Pancreas (tissue), 10 donors: ENCODE measurements around the gene H2BW2. TPM values are rescaled to one million over a fixed set of nuclear protein-coding genes. Genes with fewer than 3 reads are reported as not detected.

Source experiments
- ATAC-seq, 4 donors: fragments of 200-7000 bp; cut with Tn5 transposase; one replicate each; pipeline versions ENCODE4 v1.8.0 to v1.9.1; 2020; ENCODE audit warnings: mild to moderate bottlenecking in 4 of 4, moderate library complexity in 4 of 4
- DNase-seq, 6 donors: peaks; one replicate each; pipeline ENCODE4 v3.0.0-alpha.2; 2020
- FAIRE-seq: peaks from 2 replicates; lab custom pipeline; 2012; peaks lifted over from hg19 to GRCh38; lab: Jason Lieb, UNC
- H3K27ac ChIP-seq, 4 donors: fragments of 200-600 bp; sonication (generic); 1 replicate in 3 of 4; 2 replicates in 1 of 4; pipeline versions ENCODE4 v1.5.0 to v1.8.0; 2020
- H3K27me3 ChIP-seq, 4 donors: fragments of 200-600 bp; one replicate each; pipeline ENCODE4 v1.8.0; 2021
- H3K36me3 ChIP-seq, 3 donors: fragments of 200-600 bp; sonication (generic) in 1 of 3; one replicate each; pipeline versions ENCODE4 v1.5.0 to v1.8.0; 2020 to 2021
- H3K4me1 ChIP-seq, 3 donors: fragments of 200-600 bp; one replicate each; pipeline ENCODE4 v1.8.0; 2021
- H3K4me3 ChIP-seq, 4 donors: fragments of 200-600 bp; sonication (generic) in 2 of 4; one replicate each; pipeline versions ENCODE4 v1.5.0 to v1.8.0; 2020 to 2021
- H3K9me3 ChIP-seq, 4 donors: fragments of 200-600 bp; one replicate each; pipeline ENCODE4 v1.8.0; 2021
- CTCF ChIP-seq, 4 donors: fragments of 200-600 bp; sonication (generic) in 3 of 4; IDR thresholded peaks; one replicate each; pipeline versions ENCODE4 v1.5.0 to v1.8.0; 2021; ENCODE audit warnings: antibody characterized with exemption in 4 of 4
- WGBS, 2 donors: extraction: QIAGEN DNeasy Blood & Tissue Kit; methylation state at CpG; one replicate each; pipeline ENCODE4 v1.1.7; 2013; 5-methylcytosine and 5-hydroxymethylcytosine counted together
- intact Hi-C, 3 donors: fragments of 100-400 bp; cut with DNase I; formaldehyde crosslinking; loops; one replicate each; pipeline versions ENCODE4 v1.11.1 to v1.14.2; 2022
- polyA plus RNA-seq, 2 donors: library from polyadenylated mRNA; stranded (reverse); fragments of 200-250 nt; gene quantifications; one replicate each; pipeline ENCODE4 v1.2.3, GENCODE V29; 2013
- total RNA-seq, 6 donors: library from RNA; stranded (reverse); fragmentation: NEBNext Ultra II Directional in 4 of 6; extraction: Animal tissue kit (Norgen Biotek cat#: 25700) in 4 of 6; gene quantifications; one replicate each; pipeline versions ENCODE4 v1.2.1 to v1.2.4, GENCODE V29; 2021 to 2023
- donor health status: healthy with polysubstance abuse.
- donor health status: DM: no; HTN: no; CAD: no; lungs with moderate emphysema.
- donor health status: DM: no; HTN: no; CAD: no.
- donor health status: control.
- donor health status: control.
- donor health status: Bipolar disorder and iron deficiency.
- donor health status: DM: yes; HTN: yes; CAD: no.
- donor health status: DM: no; HTN: no; CAD: no.
- donor health status: DM: no; HTN: no; CAD: no.
- donor health status: DM: yes; HTN: yes; CAD: no.

Gene H2BW2
- total RNA-seq = not detected
- not detected for polyA plus RNA-seq

- no peak for TF ChIP-seq CTCF (IDR thresholded peaks at IDR 0.05)
- Histone ChIP-seq H3K4me1 (no peaks in the 10 kb centered on the region), H3K27ac (no peak within 1 kb of the TSS), H3K36me3 (no peaks in the 10 kb centered on the region), H3K9me3 (no peaks in the 10 kb centered on the region), H3K4me3 (no peak within 1 kb of the TSS), H3K27me3 (peaks cover 0 to 7% (median 0%) of the 10 kb centered on the region in 4 donors)
- WGBS, 2 donors = 92 to 95% methylated on average over 38 to 39 of the region's 39 CpGs
- ATAC-seq (no peak), FAIRE-seq (no peak), DNase-seq (peak in 2 of 6 donors; percentile 27 to 60)
- intact Hi-C loops = no loop called here
Measured at GRCh38 chrX:104039689-104040505, at the start of gene H2BW2. H2BW2 (plus strand) TSS chrX:104039956; CDS start chrX:104039995, 39 bp downstream.

GRCh38 chrX:103999234-103999633, 40.5 kb upstream of the H2BW2 start:
- H3K27me3 ChIP-seq = peaks cover 0 to 11% (median 0%) of the 10 kb centered on the region in 4 donors
- no peak for DNase-seq
- no peak for TF ChIP-seq CTCF (IDR thresholded peaks at IDR 0.05)
- no peak for FAIRE-seq
- no peak overlapping the region for H3K4me3 ChIP-seq
- intact Hi-C loops = no loop called here
- no peaks in the 10 kb centered on the region for H3K36me3 ChIP-seq
- WGBS, 2 donors = 22 to 28% methylated on average over 5 of the region's 5 CpGs
- ATAC-seq = no peak
- no peak overlapping the region for H3K27ac ChIP-seq
- H3K4me1 ChIP-seq = no peaks in the 10 kb centered on the region
- H3K9me3 ChIP-seq = no peaks in the 10 kb centered on the region

GRCh38 chrX:104008831-104009230, 30.9 kb upstream of the H2BW2 start:
- intact Hi-C loops = no loop called here
- WGBS, 2 donors = 68 to 72% methylated on average over 5 of the region's 5 CpGs
- DNase-seq = no peak
- no peak for FAIRE-seq
- Histone ChIP-seq H3K27me3 (no peaks in the 10 kb centered on the region), H3K4me1 (no peaks in the 10 kb centered on the region), H3K27ac (no peak overlapping the region), H3K36me3 (no peaks in the 10 kb centered on the region), H3K9me3 (no peaks in the 10 kb centered on the region), H3K4me3 (no peak overlapping the region)
- ATAC-seq = no peak
- no peak for TF ChIP-seq CTCF (IDR thresholded peaks at IDR 0.05)

GRCh38 chrX:104013158-104013557, 26.6 kb upstream of the H2BW2 start:
- DNase-seq (peak in 1 of 6 donors; percentile 64), FAIRE-seq (no peak)
- intact Hi-C loops = no loop called here

More at GRCh38 chrX:104013158-104013557, 26.6 kb upstream of the H2BW2 start:
- H3K9me3 ChIP-seq = no peaks in the 10 kb centered on the region
- H3K27me3 ChIP-seq = no peaks in the 10 kb centered on the region
- H3K36me3 ChIP-seq = no peaks in the 10 kb centered on the region
- no peak overlapping the region for H3K27ac ChIP-seq
- TF ChIP-seq CTCF (IDR thresholded peaks at IDR 0.05) = no peak
- ATAC-seq = no peak
- H3K4me1 ChIP-seq = no peaks in the 10 kb centered on the region
- 90 to 96% methylated on average over 24 of the region's 24 CpGs for WGBS, 2 donors
- H3K4me3 ChIP-seq = no peak overlapping the region
